HG02981 (cell line): ENCODE measurements around the gene LCN9.
"Not testable (repeated sequence)": the region's sequence is repeated elsewhere in the genome, so short reads cannot be mapped to it uniquely, and the experiment has no call there.

ENCODE experiments used
- ATAC-seq: cut with Tn5 transposase; IDR thresholded peaks from one replicate; pipeline ENCODE4 v1.9.1; 2021; ENCODE audit warnings: mild to moderate bottlenecking, moderate library complexity; ENCODE audit not compliant: unreplicated experiment

Gene LCN9

GRCh38 chr9:135670721-135671590 is 7.8 kb downstream of the LCN9 start:
- ATAC-seq: no peak

DNA sequence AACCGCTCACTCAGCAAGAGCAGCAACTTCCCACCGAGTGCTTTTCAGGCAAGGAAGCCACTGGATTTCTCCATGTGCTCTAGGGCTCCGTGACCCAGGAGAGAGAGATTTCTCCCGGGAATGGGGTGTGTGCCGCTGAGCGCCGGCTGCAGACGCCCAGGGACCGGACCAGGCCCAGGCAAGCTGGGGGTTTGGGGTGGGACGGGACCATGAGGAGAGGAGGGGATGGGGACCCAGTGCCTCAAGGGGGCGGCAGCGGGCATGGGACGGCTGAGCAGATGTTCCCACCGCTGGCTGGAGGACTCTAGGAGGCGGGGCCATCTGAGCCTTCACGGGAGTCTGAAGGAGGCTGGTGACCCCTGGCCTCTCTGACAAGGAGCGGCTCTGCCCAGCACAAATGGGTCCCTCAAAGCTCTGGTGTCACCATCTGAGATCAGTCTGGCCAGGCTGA is 8.5 kb downstream of the LCN9 start:
- ATAC-seq: no peak

DNA sequence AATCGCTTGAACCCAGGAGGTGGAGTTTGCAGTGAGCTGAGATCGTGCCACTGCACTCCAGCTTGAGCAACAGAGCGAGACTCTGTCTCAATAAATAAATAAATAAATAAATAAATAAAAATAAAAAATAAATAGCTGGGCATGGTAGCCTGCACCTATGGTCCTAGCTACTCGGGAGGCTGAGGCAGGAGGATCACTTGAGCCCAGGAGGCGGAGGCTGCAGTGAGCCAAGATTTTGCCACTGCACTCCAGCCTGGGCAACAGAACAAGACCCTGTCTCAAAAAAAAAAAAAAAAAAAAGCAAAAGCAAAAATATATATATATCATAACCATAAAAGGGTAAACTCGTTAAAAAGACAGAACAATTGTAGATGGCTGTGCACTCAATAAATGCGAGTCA is 9.7 kb downstream of the LCN9 start:
- not testable (repeated sequence) for ATAC-seq

- no peak for ATAC-seq
Measured at GRCh38 chr9:135673941-135674340, 10.8 kb downstream of the LCN9 start.

DNA sequence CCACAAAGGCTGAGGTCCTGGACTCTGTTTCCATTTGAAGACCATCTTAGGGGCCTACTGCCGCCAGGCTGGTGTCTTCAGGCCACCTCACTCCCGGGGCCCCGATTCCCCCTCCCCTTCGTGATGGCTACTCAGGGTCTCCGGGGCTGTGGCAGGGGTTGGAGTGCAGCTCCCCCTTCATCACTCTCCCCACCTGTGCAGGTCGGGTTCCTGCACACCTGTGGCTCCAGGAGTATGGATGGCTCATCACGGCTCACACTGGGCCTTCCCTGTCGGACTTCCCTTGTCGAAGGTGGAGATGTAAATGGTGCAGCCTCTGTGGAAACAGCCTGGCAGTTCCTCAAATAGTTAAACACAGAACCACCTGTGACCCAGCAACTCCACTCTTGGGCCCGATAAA is 11.9 kb downstream of the LCN9 start:
- no peak for ATAC-seq

- ATAC-seq: no peak
Measured at GRCh38 chr9:135676891-135677290, 13.8 kb downstream of the LCN9 start.

- ATAC-seq: no peak
Measured at GRCh38 chr9:135677641-135678168, 14.6 kb downstream of the LCN9 start.

DNA sequence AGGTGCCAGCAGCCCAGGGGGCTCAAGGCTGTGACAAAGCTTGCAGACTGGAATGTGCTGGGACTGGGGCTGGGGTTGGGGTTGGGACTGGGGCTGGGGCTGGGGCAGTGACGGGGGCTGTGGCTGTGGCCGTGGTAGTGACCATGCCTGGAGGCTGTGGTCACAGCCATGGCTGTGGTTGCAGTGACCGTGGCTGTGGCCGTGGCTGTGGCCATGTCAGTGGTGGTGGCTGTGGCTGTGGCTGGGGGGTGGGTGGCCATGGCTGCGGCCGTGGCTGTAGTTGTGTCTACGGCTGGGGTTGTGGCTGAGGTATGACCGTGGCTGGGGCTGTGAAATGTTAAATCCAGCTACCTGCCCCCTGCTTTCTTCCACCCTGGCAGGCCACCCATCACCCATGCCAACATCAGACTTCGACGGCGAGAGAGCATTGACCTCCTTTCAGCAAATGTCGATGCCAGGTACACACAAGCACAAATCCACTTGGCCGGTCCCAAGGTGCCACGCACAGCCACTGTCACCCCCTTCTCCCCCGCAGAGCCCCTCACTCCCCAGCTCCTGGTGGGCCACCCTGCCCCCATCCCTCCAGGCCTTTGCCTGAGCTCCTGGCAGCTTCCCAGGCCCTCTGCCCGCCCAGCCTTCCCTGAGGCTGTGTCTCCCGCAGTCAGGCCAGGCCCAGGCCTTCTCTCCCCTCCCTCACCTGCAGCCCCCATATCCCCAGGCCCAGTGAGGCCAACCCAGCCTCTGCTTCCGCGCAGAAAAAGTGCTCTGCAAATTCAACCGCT is 15.3 kb downstream of the LCN9 start:
- no peak for ATAC-seq

DNA sequence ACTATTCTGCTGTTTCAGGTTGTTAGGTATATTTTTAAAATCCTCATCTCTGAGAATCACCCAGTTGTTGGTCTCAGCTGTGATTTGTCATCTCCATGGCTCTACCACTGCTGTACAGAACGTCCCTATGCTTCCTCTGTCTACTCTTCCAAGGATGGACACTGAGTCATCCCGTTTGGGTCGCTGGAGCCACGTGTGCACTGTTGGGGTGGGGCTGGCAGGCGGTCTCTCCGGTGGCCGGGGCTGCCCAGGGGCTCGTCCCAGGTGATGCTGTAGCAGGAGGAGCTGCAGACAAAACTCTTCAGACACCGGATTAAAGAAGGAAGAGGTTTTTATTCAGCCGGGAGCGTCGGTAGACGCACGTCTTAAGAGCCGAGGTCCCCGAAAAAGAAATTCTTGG is 16.9 kb downstream of the LCN9 start:
- no peak for ATAC-seq

- ATAC-seq: no peak
Measured at GRCh38 chr9:135681161-135681560, 18.1 kb downstream of the LCN9 start.

GRCh38 chr9:135683401-135684034 is 20.4 kb downstream of the LCN9 start:
- no peak for ATAC-seq

DNA sequence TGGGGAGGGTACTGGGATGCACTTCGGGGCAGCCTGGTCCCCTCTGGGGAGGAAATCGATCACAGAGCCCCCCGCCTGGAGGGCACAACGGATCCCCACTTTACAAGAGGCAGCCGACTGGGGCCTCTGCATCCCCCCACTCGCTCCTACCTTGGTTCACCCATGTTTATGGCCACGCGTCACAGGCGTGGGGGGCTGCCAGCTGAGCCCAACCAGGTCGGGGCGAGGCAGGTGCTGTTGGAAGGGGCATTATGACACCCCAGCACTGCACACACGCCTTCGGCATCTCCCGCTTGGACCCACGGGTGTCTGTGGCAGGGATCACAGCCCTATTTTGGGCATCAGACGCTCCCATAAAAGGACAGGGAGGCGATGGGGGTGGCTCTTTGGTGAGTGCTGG is 21.6 kb downstream of the LCN9 start:
- ATAC-seq: no peak

DNA sequence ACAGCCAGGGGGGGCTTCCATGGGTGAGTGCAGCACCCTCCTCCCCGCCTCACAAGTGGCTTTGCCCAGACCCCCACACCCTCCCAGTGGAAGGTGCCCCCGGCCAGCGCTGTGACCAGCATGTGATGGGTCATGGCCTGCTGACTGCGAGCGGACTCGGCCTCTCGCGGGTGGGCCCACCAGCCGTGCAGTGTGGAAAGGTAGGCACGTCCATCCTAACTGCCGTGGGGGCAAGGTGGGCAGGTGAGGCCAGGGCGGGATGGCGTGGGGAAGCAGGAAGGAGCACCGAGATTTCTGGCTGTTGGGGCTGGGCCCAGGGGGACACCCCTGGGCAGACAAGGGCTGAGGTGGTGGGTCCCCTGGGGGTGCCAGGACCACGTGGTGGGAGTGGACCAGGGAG is 24.1 kb downstream of the LCN9 start:
- ATAC-seq: no peak

DNA sequence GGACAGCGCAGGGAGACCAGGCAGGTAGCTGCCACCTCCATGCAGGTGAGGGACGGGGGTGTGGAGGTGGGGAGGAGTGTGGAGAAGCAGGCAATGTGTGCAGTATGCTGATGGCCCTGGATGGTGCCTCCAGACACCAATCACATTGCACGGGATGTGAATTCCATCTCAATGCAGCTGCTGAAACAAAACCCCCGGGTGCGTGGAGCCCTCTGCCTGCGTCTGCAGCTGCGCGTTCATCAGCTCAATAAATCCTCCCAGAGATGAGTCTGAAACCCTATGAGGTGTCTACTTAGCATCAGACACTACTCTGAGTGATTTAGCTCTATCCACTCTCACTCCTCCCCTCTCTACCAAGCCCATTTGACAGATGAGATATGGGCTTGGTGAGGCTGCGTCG is 25.9 kb downstream of the LCN9 start:
- no peak for ATAC-seq

DNA sequence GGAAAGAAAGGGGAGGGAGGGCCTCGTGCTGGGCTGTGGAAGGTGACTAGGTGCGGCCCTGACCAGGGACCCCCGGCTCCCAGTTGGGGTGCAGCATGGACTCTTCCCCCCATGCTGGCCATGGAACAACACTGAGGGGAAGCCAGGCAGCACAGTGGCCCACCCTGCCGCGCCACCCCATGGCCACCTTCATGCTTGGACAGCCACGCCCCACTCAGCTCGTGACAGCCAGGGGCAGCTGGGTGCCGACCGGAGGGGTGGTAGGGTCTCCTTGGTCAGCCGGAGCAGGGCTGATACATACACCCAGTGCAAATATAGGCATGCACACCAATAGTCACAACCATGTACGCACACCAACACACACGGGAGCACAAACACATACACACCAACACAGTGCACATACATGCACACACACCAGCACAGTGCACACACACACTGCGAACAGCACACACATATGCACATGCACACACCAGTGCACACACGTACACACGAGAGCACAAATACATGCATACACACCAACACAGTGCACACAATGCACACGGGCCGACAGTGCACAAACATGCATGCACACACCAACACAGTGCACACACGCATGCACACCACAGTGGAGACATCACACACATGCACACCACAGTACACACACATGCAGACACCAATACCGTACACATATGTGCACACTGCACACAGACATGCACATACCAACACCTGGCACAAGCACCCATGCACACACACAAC is 27.9 kb downstream of the LCN9 start:
- no peak for ATAC-seq

- no peak for ATAC-seq
Measured at GRCh38 chr9:135692410-135692809, 29.3 kb downstream of the LCN9 start.

GRCh38 chr9:135693265-135693664 is 30.2 kb downstream of the LCN9 start:
- ATAC-seq: no peak

DNA sequence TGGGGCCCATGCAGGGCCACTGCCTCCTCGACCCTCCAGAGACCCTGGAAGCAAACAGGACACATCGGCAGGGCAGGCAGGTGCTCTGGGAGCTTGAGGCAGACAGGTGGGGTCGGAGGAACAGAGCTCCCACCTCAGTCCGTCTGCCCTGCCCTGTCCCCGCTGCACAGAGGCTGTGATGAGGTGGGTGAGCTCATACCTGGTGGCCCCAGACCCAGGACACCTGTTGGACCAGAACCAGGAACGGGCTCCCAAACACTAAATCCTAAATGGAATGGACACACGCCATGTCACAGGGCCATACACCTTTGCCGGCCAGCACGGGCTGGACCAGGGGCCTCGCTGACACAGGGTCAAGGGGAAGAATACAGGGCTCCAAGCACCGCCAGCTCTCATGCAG is 30.7 kb downstream of the LCN9 start:
- no peak for ATAC-seq

DNA sequence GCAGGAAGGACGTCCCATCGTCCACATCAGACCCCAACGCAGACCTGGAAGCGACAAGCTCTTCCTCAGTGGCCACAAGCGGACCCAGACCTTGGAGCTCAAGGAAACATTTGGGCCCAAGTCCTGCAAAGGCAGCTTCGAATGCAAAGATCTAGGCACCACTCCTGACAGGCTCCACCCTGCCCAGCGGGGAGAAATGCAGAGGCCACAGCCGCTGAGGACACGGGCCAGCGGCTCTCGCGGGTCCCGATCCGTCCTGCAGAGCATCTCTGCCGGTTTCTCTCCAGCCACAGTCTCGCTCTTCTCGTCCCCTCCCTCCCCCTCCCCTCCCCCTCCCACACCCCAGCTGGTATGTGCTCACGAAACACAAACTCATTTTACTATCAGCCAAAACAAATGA is 31.3 kb downstream of the LCN9 start:
- no peak for ATAC-seq

GRCh38 chr9:135695036-135695435 is 31.9 kb downstream of the LCN9 start:
- no peak for ATAC-seq

DNA sequence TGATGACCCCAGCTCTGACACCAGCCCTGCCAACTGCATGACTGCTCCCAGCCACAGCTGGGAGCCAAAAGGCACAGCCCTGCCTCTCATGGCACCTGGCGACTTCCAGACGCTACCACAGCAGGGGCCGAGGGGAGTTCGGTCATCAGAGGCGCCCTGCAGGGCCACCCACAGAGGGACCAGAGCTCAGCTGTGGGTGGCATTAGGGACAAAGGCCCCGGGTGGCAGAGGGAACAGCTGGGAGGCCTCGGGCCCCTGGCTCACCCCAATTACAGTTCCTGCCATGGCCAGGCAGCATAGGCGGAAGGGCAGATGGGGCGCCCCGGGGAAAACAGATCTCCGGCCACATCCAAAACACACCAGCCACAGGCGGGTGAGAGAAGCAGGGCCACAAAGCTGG is 32.5 kb downstream of the LCN9 start:
- no peak for ATAC-seq
